Uterus (tissue), 2 donors: ENCODE measurements around the gene IL13.

Experiments used
- CTCF ChIP-seq, 4 experiments: fragments of 200-600 bp in 2 of 4; fragments of 450-650 bp in 2 of 4; sonication (generic) in 2 of 4; IDR thresholded peaks; one replicate each; pipeline ENCODE4 v1.5.1; 2016 to 2019; ENCODE audit warnings: antibody characterized with exemption in 4 of 4, mild to moderate bottlenecking in 2 of 4, moderate library complexity in 1 of 4
- POLR2A ChIP-seq, 2 donors: fragments of 450-650 bp; IDR thresholded peaks; one replicate each; pipeline ENCODE4 v1.6.1; 2016; ENCODE audit warnings: antibody characterized with exemption in 2 of 2, mild to moderate bottlenecking in 1 of 2, moderate library complexity in 1 of 2

GRCh38 chr5:132661231-132662003 lies 3.4 kb downstream of the IL13 start:
- TF ChIP-seq CTCF (IDR thresholded peaks at IDR 0.05) (no peak), POLR2A (IDR thresholded peaks at IDR 0.05) (no peak)
